Peyer's patch (tissue), 4 donors: ENCODE data around the gene CBLN1.

Experiments
- CTCF ChIP-seq, 6 experiments: fragments of 450-650 bp in 4 of 6; fragments of 200-600 bp in 2 of 6; sonication (generic) in 1 of 6; IDR thresholded peaks; one replicate each; pipeline ENCODE4 v1.5.1; 2017 to 2019; ENCODE audit warnings: antibody characterized with exemption in 6 of 6, mild to moderate bottlenecking in 3 of 6, moderate library complexity in 1 of 6
- POLR2A ChIP-seq, 2 donors: fragments of 450-650 bp; IDR thresholded peaks; one replicate each; pipeline ENCODE4 v1.5.1; 2017; ENCODE audit warnings: antibody characterized with exemption in 2 of 2, mild to moderate bottlenecking in 2 of 2, moderate library complexity in 2 of 2

GRCh38 chr16:49305406-49305805 is 23.8 kb upstream of the CBLN1 start:
- TF ChIP-seq POLR2A (IDR thresholded peaks at IDR 0.05) (no peak), CTCF (IDR thresholded peaks at IDR 0.05) (no peak)
